A673 (cell line): ENCODE results near the gene PANX2. TPM values are rescaled to one million over a fixed set of nuclear protein-coding genes. Genes with fewer than 3 reads are reported as not detected.
A peak's percentile ranks its signal among the peaks of the same experiment; 100 is the strongest.
"Not testable (repeated sequence)": the region's sequence is repeated elsewhere in the genome, so short reads cannot be mapped to it uniquely, and the experiment has no call there.

Experiments
- BruUV-seq: library from RNA; stranded (reverse); fragments of 400-500 nt; replicated peaks from 2 replicates; lab custom pipeline; 2021; lab: Mats Ljungman, UMichigan
- CTCF ChIA-PET: fragments of 300-600 bp; sonication (Branson Sonifier 250); formaldehyde crosslinking; loops from one replicate; lab custom pipeline; 2022; ENCODE audit warnings: antibody characterized with exemption; lab: Charles Lee
- POLR2A ChIA-PET: fragments of 300-600 bp; sonication (Branson Sonifier 250); formaldehyde crosslinking; loops from one replicate; lab custom pipeline; 2022; ENCODE audit warnings: antibody characterized with exemption; ENCODE audit not compliant: low non-redundant PET; lab: Charles Lee
- DNase-seq: peaks from one replicate; pipeline ENCODE4 v3.0.0-alpha.2; 2015; ENCODE audit warnings: low spot score
- H3K27ac ChIP-seq: fragments of 200-600 bp; sonication (generic); 2 replicates; pipeline ENCODE4 v1.5.1; 2016; ENCODE audit warnings: mixed run types, low read depth, mild to moderate bottlenecking, mixed read lengths, antibody characterized with exemption, low read length; ENCODE audit not compliant: poor library complexity, severe bottlenecking
- H3K27me3 ChIP-seq: fragments of 200-600 bp; sonication (generic); replicated peaks from 2 replicates; pipeline ENCODE4 v1.6.1; 2017; ENCODE audit warnings: mixed run types, low read depth, mild to moderate bottlenecking, mixed read lengths, antibody characterized with exemption, low read length; ENCODE audit not compliant: insufficient read depth, poor library complexity
- H3K36me3 ChIP-seq: fragments of 200-600 bp; sonication (generic); 2 replicates; pipeline ENCODE4 v1.6.1; 2016; ENCODE audit warnings: mixed run types, mild to moderate bottlenecking, mixed read lengths, antibody characterized with exemption, low read length; ENCODE audit not compliant: insufficient read depth, poor library complexity, severe bottlenecking
- H3K4me1 ChIP-seq: fragments of 200-600 bp; sonication (generic); 2 replicates; pipeline ENCODE4 v1.6.1; 2017; ENCODE audit warnings: mixed run types, mild to moderate bottlenecking, mixed read lengths, antibody characterized with exemption, low read length; ENCODE audit not compliant: insufficient read depth, poor library complexity, severe bottlenecking
- H3K4me3 ChIP-seq: fragments of 200-600 bp; sonication (generic); 2 replicates; pipeline ENCODE4 v1.5.1; 2016; ENCODE audit warnings: low read depth, mixed run types, mild to moderate bottlenecking, mixed read lengths, low read length; ENCODE audit not compliant: poor library complexity, severe bottlenecking
- H3K9me3 ChIP-seq: fragments of 200-600 bp; sonication (generic); 2 replicates; pipeline ENCODE4 v1.6.1; 2016; ENCODE audit warnings: mixed run types, low read depth, mild to moderate bottlenecking, mixed read lengths, antibody characterized with exemption, low read length; ENCODE audit not compliant: poor library complexity, severe bottlenecking
- EZH2 ChIP-seq: fragments of 200-600 bp; sonication (generic); IDR thresholded peaks from 2 replicates; pipeline ENCODE4 v1.6.1; 2017; ENCODE audit warnings: borderline replicate concordance, low read depth, mild to moderate bottlenecking, mixed read lengths, antibody characterized with exemption, low read length; ENCODE audit not compliant: poor library complexity, severe bottlenecking
- intact Hi-C: fragments of 100-400 bp; cut with micrococcal nuclease; formaldehyde crosslinking; loops from one replicate; pipeline ENCODE4 v1.10.0; 2022; ENCODE audit not compliant: unreplicated experiment
- total RNA-seq: library from RNA; stranded (reverse); gene quantifications from 2 replicates; pipeline ENCODE4 v1.2.3, GENCODE V29; 2021
- TF ChIP-seq, protein P1 (sequence below): fragments of 300-800, 200-600 bp; sonication (generic); conservative IDR thresholded peaks from 2 replicates; pipeline ENCODE4 v1.5.1; 2017; ENCODE audit warnings: low read depth, mild to moderate bottlenecking, antibody characterized with exemption, low read length, moderate library complexity, mixed read lengths

Gene PANX2
- total RNA-seq, 1 experiment from 2014 or later = 7.6 TPM

DNA sequence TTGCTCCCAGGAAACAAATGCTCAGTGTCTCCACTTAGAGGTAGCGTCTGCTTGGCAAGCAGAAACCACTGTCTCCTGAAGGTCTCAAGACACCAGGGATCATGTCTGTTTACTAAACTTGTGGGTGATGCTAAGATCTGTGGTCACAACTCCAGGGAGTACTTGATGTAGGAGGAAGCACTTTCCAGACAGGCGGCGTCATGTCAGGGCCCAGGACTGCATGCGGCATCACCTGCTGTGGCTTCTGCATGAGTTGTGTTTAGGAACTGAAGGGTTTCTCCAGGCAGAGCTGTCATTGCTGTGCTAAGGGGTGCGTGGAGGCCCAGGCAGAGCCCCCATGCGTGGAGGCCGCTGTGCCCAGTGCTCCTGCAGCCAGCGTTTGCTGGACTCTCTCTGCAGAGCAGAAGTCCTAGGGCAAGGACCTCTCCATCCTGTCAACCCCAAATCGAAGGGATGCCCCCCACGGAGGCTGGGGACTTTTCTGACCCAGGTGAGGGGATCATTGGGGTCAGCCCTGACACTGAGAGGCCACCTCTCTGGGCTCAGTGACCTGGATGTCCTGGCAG lies 8.1 kb upstream of the PANX2 start:
- no peaks in the 10 kb centered on the region for H3K4me1 ChIP-seq
- no peak for TF ChIP-seq EZH2
- TF ChIP-seq, protein P1, sequence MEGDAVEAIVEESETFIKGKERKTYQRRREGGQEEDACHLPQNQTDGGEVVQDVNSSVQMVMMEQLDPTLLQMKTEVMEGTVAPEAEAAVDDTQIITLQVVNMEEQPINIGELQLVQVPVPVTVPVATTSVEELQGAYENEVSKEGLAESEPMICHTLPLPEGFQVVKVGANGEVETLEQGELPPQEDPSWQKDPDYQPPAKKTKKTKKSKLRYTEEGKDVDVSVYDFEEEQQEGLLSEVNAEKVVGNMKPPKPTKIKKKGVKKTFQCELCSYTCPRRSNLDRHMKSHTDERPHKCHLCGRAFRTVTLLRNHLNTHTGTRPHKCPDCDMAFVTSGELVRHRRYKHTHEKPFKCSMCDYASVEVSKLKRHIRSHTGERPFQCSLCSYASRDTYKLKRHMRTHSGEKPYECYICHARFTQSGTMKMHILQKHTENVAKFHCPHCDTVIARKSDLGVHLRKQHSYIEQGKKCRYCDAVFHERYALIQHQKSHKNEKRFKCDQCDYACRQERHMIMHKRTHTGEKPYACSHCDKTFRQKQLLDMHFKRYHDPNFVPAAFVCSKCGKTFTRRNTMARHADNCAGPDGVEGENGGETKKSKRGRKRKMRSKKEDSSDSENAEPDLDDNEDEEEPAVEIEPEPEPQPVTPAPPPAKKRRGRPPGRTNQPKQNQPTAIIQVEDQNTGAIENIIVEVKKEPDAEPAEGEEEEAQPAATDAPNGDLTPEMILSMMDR = no peak
- no peak for DNase-seq
- H3K36me3 ChIP-seq = no peaks in the 10 kb centered on the region
- ChIA-PET POLR2A (no interaction called here), CTCF (no interaction called here)
- intact Hi-C loops = no loop called here
- no peak overlapping the region for H3K4me3 ChIP-seq
- no peaks in the 10 kb centered on the region for H3K9me3 ChIP-seq
- H3K27ac ChIP-seq = no peak overlapping the region
- no peaks in the 10 kb centered on the region for H3K27me3 ChIP-seq
- no TSS peak for BruUV-seq

DNA sequence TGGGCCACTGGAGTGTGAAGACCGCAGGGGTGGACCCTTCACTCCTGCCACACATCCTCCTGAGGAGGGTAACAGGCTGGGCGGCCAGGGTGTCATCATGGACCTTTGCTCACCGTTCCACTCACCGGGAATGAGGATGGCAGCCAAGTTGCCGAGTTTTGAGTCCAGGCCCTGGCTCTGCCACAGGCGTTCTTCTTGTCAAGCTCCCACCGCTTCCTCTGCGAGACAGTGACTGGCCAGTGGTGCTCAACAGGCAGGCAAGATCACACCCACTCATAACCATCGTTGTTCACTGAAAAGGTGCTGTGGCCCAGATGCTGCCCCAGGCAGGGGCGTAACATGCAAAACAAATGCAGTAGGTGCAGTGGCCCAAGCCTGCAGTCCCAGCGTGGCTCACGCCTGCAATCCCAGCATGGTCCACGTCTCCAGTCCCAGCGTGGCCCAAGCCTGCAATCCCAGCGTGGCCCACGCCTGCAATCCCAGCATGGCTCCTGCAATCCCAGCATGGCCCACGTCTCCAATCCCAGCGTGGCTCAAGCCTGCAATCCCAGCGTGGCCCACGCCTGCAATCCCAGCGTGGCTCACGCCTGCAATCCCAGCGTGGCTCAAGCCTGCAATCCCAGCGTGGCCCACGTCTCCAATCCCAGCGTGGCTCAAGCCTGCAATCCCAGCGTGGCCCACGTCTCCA lies 5.0 kb upstream of the PANX2 start:
- no peak overlapping the region for H3K4me3 ChIP-seq
- H3K27ac ChIP-seq = no peak overlapping the region
- H3K36me3 ChIP-seq = no peaks in the 10 kb centered on the region
- POLR2A ChIA-PET = no interaction called here
- intact Hi-C loops = no loop called here
- H3K4me1 ChIP-seq = peaks cover 4% of the 10 kb centered on the region
- TF ChIP-seq, protein P1 = no peak
- no peak for TF ChIP-seq EZH2
- BruUV-seq = no TSS peak
- no peaks in the 10 kb centered on the region for H3K27me3 ChIP-seq
- CTCF ChIA-PET = no interaction called here
- DNase-seq = no peak
- H3K9me3 ChIP-seq = no peaks in the 10 kb centered on the region

DNA sequence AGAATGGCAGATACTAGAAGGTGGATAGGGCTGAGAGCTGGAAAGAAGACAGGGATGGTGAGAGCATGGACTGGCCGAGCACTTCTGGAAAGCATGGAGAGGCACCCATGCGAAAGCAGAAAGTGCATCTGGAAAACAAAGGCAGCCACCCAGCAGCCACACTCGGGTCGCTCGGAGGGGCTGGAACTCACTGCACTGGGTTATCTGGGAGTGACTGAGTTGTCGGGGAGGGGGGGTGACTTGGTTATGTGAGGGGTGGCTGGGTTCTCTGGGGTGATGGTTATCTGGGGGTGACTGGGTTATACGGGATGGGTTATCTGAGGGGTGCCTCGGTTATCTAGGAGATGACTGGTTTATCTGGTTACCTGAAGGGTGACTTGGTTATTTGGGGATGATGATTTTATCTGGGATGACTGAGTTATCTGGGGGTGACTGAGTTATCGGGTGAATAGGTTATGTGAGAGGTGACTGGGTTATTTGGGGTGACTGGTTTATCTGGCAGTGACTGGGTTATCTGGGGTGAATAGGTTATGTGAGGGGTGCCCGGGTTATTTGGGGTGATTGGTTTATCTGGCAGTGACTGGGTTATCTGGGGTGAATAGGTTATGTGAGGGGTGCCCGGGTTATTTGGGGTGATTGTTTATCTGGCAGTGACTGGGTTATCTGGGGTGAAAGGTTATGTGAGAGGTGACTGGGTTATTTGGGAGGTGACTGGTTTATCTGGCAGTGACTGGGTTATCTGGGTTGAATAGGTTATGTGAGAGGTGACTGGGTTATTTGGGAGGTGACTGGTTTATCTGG lies 2.6 kb upstream of the PANX2 start:
- Histone ChIP-seq H3K4me1 (peaks cover 4% of the 10 kb centered on the region), H3K36me3 (no peaks in the 10 kb centered on the region), H3K4me3 (no peak overlapping the region), H3K9me3 (no peaks in the 10 kb centered on the region), H3K27ac (no peak overlapping the region), H3K27me3 (no peaks in the 10 kb centered on the region)
- no TSS peak for BruUV-seq
- CTCF ChIA-PET = no interaction called here
- intact Hi-C loops = no loop called here
- POLR2A ChIA-PET = no interaction called here
- TF ChIP-seq EZH2 = no peak
- TF ChIP-seq, protein P1 = no peak
- no peak for DNase-seq

DNA sequence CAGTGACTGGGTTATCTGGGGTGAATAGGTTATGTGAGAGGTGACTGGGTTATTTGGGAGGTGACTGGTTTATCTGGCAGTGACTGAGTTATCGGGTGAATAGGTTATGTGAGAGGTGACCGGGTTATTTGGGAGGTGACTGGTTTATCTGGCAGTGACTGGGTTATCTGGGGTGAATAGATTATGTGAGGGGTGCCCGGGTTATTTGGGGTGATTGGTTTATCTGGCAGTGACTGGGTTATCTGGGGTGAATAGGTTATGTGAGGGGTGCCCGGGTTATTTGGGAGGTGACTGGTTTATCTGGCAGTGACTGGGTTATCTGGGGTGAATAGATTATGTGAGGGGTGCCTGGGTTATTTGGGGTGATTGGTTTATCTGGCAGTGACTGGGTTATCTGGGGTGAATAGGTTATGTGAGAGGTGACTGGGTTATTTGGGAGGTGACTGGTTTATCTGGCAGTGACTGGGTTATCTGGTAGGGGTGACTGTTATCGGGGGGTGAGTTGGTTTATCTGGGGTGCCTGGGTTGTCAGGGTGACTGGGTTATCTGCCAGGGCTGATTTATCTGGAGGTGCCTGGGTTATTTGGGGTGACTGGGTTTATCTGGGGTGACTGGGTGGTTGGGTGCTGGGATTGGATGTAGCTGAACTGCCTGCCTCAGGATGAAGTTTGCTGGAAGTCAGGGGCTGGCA lies 1.9 kb upstream of the PANX2 start:
- POLR2A ChIA-PET, H3K27ac ChIP-seq, H3K9me3 ChIP-seq, BruUV-seq, DNase-seq, intact Hi-C loops, H3K27me3 ChIP-seq, H3K36me3 ChIP-seq, H3K4me1 ChIP-seq: not testable (repeated sequence)
- peak overlapping the region; percentile 54 for H3K4me3 ChIP-seq
- CTCF ChIA-PET = interaction anchor here (0.7 kb wide), 1 partner anchor 24 kb away, joined by 4 read pairs; no protein-coding TSS in a partner anchor
